AG08395 (cell line): Measurements from ENCODE around the gene EIF3K.

Experiments used
- DNase-seq: peaks from one replicate; pipeline ENCODE4 v3.0.0; 2012; ENCODE audit warnings: mixed read lengths, low spot score

EIF3K gene

GRCh38 chr19:38649305-38650171, 30.6 kb downstream of the EIF3K start:
- no peak for DNase-seq

- DNase-seq, result no peak
Measured at GRCh38 chr19:38650172-38650775, 31.3 kb downstream of the EIF3K start.

DNA sequence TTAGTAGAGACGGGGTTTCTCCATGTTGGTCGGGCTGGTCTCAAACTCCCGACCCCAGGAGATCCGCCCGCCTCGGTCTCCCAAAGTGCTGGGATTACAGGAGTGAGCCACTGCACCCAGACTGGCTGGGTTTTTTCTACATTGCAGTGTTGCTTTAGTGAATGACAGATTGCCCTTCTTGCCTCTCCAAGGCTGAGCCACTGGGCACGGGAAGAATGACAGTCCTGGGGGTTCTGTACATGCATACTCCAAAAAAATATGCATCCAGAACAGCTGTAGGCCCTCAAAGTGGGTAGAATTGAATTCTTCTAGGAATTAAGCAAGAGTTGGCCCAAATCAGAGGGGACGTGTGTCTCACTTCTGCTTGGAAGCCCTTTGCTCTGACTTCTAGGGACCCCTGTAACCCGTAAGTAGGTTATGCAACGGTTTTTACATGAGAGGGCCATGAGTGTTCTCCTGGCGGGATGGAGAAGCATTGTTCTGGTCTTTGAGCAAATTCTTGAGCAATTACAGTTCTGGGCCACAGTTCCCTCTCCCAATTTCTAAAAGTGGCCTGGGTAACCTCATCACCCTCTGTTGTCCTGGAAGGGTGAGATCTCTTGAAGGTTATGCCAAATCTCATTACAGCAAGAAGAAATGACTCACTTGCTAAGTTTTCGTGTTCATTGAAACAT, 32.1 kb downstream of the EIF3K start:
- DNase-seq, result peak; percentile 77

GRCh38 chr19:38653028-38653571, 34.1 kb downstream of the EIF3K start:
- no peak for DNase-seq

- no peak for DNase-seq
Measured at GRCh38 chr19:38654628-38655055, 35.7 kb downstream of the EIF3K start.

- no peak for DNase-seq
Measured at GRCh38 chr19:38655148-38655824, 36.3 kb downstream of the EIF3K start.

DNA sequence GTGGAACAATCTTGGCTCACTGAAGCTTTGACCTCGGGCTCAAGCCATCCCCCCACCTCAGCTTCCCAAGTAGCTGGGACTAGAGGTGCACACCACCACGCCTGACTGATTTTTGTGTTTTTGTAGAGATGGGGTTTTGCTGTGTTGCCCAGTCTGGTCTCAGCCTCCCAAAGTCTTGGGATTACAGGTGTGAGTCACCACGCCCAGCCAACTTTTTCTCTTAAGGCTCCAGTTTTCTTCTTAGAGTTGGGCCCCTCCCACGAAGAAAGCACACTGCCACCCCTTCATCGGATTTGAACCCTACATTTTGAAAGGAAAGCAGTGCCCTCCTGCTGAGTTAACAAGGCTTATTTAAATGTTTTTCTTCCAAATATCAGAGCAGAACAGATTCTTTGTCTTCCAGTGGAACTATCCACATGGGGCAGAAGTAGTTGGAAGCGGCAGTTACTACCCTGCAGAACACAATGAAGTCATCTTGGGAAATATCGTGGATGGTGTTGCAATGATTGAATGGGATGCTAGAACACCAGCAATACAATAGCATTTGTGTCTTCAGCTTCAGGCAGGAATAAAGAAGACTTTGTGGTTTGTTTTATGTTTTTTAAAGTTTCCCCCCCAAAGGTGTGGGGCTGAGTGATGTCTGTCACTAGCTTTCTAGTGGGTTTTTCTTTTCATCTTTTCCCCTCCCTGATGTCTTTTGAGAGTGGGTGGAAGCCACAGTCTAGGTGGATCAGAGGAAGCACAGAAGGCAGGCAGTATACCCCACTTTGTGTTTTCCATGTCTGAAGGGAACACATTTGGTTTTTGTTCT, 37.4 kb downstream of the EIF3K start:
- DNase-seq, result no peak

DNA sequence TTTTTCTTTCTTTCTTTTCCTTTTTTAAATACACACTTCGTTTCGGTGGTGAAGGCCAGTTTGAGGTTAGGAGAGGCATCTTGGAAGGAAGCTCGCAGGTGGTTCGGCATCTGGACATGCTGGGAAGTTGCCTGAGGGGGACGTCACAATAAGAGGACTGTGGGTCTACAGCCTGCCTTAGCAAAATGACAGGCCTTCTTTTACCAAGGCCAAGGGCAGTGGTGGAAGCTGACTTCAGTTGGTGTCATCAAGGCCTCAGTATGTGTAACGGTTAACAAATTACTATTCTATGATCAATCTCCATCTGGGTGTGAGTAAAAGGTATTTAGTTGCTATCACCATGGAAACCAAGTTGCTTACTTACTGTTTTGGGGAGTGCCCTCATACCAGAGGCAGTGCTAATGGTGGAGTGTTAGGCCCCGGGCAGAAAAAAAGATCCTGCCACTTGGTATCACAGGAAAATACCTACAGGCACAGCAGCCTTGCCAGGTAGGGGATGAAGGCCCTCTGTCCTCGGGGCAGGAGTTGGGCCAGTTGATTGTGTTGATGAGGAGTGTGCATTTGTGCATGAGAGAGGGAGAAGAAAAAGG, 38.7 kb downstream of the EIF3K start:
- DNase-seq, result peak; percentile 72

DNA sequence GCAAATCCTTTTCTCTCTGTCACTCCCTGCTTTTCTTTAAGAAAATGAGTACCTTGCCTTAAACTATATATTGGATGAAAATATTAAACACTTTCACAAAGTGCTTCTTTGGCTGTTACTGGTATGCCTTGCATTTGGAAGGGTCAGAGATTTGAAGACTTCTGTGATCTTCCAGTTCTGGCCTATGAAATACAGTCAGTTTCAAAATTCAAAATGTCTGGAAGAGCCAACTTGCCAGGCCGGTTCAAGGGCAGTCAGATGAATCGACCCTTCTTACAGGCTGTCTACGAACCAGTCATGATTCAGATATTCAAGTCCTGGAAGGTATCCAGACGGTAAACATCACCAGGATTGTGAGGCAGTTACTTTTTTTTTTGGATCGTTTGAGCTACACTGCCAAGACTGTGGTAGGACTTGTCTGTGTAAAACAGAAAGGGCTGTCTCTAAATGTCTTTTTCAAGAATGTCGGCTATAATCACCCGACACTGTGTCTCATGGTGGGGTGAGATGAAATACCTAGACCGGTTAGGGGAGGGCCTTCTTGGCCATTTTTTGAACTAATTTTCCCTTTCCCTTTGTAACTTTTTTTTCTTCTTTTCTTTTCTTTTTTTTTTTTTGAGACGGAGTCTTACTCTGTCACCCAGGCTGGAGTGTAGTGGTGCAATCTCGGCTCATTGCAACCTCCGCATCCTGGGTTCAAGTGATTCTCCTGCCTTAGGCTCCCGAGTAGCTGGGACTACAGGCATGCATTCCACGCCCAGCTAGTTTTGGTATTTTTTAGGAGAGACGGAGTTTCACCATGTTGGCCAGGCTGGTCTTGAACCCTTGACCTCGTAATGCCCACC, 39.7 kb downstream of the EIF3K start:
- DNase-seq, result peak; percentile 93

DNA sequence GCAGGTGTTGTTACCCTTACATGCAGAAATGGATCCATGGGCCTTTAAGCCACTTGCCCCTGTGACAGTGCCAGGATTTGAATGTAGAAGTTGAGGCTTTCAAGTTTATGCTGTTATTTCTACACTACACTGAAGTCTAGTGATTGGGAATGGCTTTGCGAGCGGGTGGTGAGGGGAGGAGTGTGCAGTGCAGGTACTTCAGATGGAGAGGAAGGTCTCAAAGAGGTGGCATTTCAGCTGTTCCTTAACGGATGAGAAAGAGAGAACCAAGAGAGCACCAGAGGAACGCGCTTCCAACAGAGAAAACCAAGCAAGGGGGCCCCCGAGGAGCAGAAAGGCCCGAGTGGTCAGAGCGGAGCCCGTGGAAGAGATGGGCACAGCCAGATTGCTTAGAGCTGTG, 41.7 kb downstream of the EIF3K start:
- no peak for DNase-seq

DNA sequence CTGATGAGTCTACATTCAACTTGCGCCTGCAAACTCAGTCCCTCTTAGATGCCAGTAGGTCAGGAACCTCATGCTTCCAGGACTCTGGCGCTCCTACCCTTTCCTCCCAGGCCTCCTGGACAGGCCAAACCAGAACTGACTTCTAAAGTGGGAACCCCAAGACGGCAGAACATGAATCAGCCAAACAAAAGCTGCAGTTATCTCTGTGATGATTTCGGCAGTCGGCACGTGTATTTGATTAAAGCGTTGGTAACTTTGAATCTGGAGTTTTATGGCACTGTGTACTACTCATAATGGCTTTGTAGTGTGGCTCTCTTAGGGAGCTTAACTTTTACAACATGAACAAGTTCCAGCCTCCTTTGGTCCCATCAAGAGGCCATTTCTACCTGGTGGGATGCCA, 42.1 kb downstream of the EIF3K start:
- no peak for DNase-seq

DNA sequence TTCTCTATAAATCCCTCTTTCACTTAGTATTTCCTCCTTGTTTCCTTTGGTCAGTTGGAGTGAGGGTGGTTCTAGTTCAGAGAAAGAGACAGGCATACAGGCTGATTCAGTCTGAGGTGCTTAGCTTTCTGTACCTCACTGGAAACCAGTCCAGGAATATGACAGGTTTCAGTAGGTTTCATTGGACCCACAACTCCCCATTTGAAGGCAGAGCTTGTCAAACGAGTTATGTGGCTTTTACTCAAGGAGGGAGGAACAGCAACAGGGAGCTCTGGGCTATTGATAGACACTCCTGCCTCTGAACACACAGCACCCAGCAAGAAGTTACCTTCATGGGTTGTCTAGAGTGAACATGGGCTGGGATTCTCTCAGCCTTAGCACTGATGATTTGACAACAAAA, 43.0 kb downstream of the EIF3K start:
- no peak for DNase-seq

GRCh38 chr19:38662537-38663155, 43.7 kb downstream of the EIF3K start:
- no peak for DNase-seq

- DNase-seq, result no peak
Measured at GRCh38 chr19:38663156-38663651, 44.2 kb downstream of the EIF3K start.

DNA sequence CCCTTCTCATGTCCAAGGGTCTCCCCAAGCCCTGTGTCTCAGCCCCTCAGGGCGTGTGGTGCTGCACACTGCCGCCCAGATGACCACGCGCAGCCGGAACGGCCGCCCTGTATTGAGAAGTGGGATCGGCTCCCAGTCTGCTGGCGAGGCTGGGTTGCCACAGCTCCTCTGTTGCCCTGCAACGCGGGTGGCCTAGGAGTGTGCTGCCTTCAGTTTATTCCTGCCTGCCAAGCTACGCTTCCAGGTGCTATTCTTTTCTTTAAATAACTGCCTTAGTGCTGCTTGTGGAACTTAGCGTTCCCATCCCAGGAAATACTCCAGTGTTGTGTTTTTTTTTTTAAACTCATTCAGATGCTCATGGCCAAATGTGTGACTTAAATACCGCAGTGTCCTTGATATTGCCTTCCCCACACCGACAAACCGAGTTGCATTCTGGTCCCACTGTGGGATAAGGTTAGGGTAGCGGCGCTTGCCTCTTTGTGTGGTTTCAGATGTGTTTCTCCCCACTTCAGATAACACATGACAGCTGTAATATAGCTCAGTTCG, 45.0 kb downstream of the EIF3K start:
- DNase-seq, result no peak

- no peak for DNase-seq
Measured at GRCh38 chr19:38664503-38665211, 45.7 kb downstream of the EIF3K start.

- DNase-seq, result no peak
Measured at GRCh38 chr19:38665219-38665931, 46.4 kb downstream of the EIF3K start.
